ENCODE results near the gene TMEFF1. TPM values are rescaled to one million over a fixed set of nuclear protein-coding genes. Genes with fewer than 3 reads are reported as not detected.
A peak's percentile ranks its signal among the peaks of the same experiment; 100 is the strongest.

TMEFF1 gene
- total and polyA plus RNA-seq, 10 of the 15 experiments (the other 5 are each of a cell fraction or from before 2014, with no cell fraction given): 0.03 to 0.55 (median 0.11) TPM; not detected in 3

GRCh38 chr9:100598641-100599145 is 125.7 kb downstream of the TMEFF1 start:
- intact Hi-C loops (cut with micrococcal nuclease; ENCODE audit: unreplicated experiment) (loop anchor here (5.0 to 10.0 kb wide), 5 partner anchors 164 to 1751 kb away; no protein-coding TSS in a partner anchor), in situ Hi-C loops (cut with MboI) (loop anchor here (5.0 to 25.0 kb wide), 2 partner anchors 586 to 1436 kb away; no protein-coding TSS in a partner anchor)
- CTCF ChIA-PET: interaction anchor here (0.6 to 4.2 kb wide), 3 partner anchors 12 to 880 kb away, joined by 3 to 56 read pairs (median 3); no protein-coding TSS in a partner anchor
- FAIRE-seq (no peak), DNase-seq (ENCODE audit: low read depth, low spot score) (no peak), ATAC-seq (peak; percentile 87)
- Histone ChIP-seq H3K4me1 (ENCODE audit: control insufficient read depth, insufficient read depth, low read length) (no peaks in the 10 kb centered on the region), H3K4me3 (peak overlapping the region; percentile 59; the same call in 1 of the 2 replicates), H3K27me3 (replicated peaks in 1 of 2; ENCODE audit: control insufficient read depth in 2 of 2, insufficient read depth in 2 of 2, low read length in 1 of 2) (no peaks in the 10 kb centered on the region; a peak in 2 of 4 replicates), H2AFZ (ENCODE audit: control insufficient read depth, low read depth, low read length) (peak overlapping the region; percentile 70), H3K4me2 (ENCODE audit: control insufficient read depth, insufficient read depth) (peak overlapping the region; percentile 53), H3K27ac (ENCODE audit: control insufficient read depth, insufficient read depth) (no peak overlapping the region), H3K36me3 (ENCODE audit: control insufficient read depth in 2 of 2, insufficient read depth in 2 of 2, low read length in 1 of 2) (no peaks in the 10 kb centered on the region), H3K9ac (ENCODE audit: control insufficient read depth, insufficient read depth, low read length) (no peak overlapping the region), H4K20me1 (ENCODE audit: control insufficient read depth, insufficient read depth) (no peaks in the 10 kb centered on the region), H3K79me2 (ENCODE audit: control insufficient read depth, insufficient read depth, low read length) (no peaks in the 10 kb centered on the region), H3K9me3 (replicated peaks; ENCODE audit: control insufficient read depth, insufficient read depth, low read length) (no peaks in the 10 kb centered on the region)
- BruUV-seq (replicated peaks): no TSS peak
- RAD21 ChIA-PET (ENCODE audit: unreplicated experiment): interaction anchor here (5.4 kb wide), 1 partner anchor 713 kb away, joined by 32 read pairs; no protein-coding TSS in a partner anchor
- POLR2A ChIA-PET: interaction anchor here (0.6 kb wide), 1 partner anchor 20 kb away, joined by 3 read pairs; no protein-coding TSS in a partner anchor
- WGBS (ENCODE audit: insufficient coverage, insufficient replicate concordance, low lambda C conversion rate, missing lambda C conversion rate): 3% methylated on average over 41 of the region's 41 CpGs
- SMC1A ChIA-PET (ENCODE audit: uncharacterized antibody, unreplicated experiment): interaction anchor here (1.3 kb wide), 1 partner anchor 9 kb away, joined by 4 read pairs; no protein-coding TSS in a partner anchor
- TF ChIP-seq LARP7 (IDR thresholded peaks at IDR 0.05): no peak
- TF ChIP-seq PAX5 (IDR thresholded peaks at IDR 0.05; ENCODE audit: borderline replicate concordance, low read depth, low read length): no peak
- no peak for TF ChIP-seq MEF2B (IDR thresholded peaks at IDR 0.05; ENCODE audit: partially characterized antibody, poor library complexity, severe bottlenecking)
- no peak for TF ChIP-seq SUPT20H (IDR thresholded peaks at IDR 0.05; ENCODE audit: borderline replicate concordance, control insufficient read depth, low read depth, low read length)
- no peak for TF ChIP-seq BHLHE40 (IDR thresholded peaks at IDR 0.05; ENCODE audit: borderline replicate concordance in 1 of 2, low read depth in 2 of 2, low read length in 1 of 2)
- TF ChIP-seq CEBPZ (IDR thresholded peaks at IDR 0.05; ENCODE audit: low read depth, low read length): no peak
- TF ChIP-seq CREB1 (IDR thresholded peaks at IDR 0.05; ENCODE audit: low read depth): no peak
- no peak for TF ChIP-seq POU2F2 (IDR thresholded peaks at IDR 0.05; ENCODE audit: borderline replicate concordance, low read depth, low read length)
- peak; percentile 41; the same call in 1 of the 2 replicates for TF ChIP-seq E2F4 (IDR thresholded peaks at IDR 0.05; ENCODE audit: low read depth, low read length)
- TF ChIP-seq NRF1 (conservative IDR thresholded peaks at IDR 0.05; ENCODE audit: low read depth, low read length): peak; percentile 89
- TF ChIP-seq YY1 (IDR thresholded peaks at IDR 0.05; ENCODE audit: low read depth, low read length): no peak
- TF ChIP-seq ZBTB11 (CRISPR knock-in tag; IDR thresholded peaks at IDR 0.05): no peak
- TF ChIP-seq KAT2A (conservative IDR thresholded peaks at IDR 0.05; ENCODE audit: control insufficient read depth, low read depth, low read length): no peak
- TF ChIP-seq POLR2A (IDR thresholded peaks at IDR 0.05; ENCODE audit: low read depth, low read length): peak; percentile 47; the same call in 1 of the 2 replicates
- no peak for TF ChIP-seq NFXL1 (IDR thresholded peaks at IDR 0.05; ENCODE audit: borderline replicate concordance)
- no peak for TF ChIP-seq BMI1 (IDR thresholded peaks at IDR 0.05; ENCODE audit: borderline replicate concordance)
- TF ChIP-seq STAT3 (IDR thresholded peaks at IDR 0.05; ENCODE audit: low read depth, low read length): no peak

Data from GM12878 (cell line).